ENCODE measurements around the gene LEKR1.
"Not testable (repeated sequence)": the region's sequence is repeated elsewhere in the genome, so short reads cannot be mapped to it uniquely, and the experiment has no call there.

LEKR1 gene

DNA sequence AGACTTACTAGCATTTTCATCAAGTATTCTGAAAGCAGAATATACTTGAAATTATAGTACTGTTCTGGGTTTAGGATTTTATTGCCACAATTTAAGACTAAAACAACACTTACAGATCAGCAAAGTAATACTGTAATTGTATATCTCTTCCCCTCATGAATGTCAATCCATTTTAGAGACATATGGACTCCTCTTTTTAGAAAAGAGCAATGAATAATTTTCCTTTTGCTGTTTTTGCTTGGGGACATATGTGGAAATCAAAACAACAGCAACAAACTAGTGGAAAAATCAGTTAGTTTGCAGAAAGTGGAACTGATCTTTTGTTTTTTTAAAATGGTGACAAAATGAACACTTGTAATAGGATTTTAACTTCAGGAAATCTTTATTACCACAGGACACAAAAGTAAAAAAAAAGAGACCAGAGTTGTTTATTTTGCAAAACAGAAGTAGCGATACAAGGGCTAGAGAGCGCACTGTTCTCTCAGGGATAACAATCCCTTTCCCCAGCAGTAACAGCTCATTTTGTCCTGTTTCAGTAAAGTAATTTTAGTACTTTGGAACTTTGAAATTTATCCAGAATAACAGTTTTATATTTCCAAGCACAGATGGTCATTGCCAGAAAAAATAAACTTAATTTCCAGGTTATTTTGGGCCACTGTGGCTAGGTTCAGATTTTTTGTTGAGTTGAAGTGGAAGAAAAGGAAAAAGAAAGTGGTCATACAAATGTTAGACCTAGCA is 17.1 kb downstream of the LEKR1 start:
- no peak for ATAC-seq
- no peak for DNase-seq
- H3K27me3 Mint-ChIP-seq, result no peaks in the 10 kb centered on the region
- H3K27ac Mint-ChIP-seq, result no peak overlapping the region
- peaks cover 0 to 6% of the 10 kb centered on the region in 2 donors for H3K9me3 Mint-ChIP-seq
- H3K4me1 Mint-ChIP-seq, result no peaks in the 10 kb centered on the region
- no peak overlapping the region for H3K4me3 Mint-ChIP-seq

DNA sequence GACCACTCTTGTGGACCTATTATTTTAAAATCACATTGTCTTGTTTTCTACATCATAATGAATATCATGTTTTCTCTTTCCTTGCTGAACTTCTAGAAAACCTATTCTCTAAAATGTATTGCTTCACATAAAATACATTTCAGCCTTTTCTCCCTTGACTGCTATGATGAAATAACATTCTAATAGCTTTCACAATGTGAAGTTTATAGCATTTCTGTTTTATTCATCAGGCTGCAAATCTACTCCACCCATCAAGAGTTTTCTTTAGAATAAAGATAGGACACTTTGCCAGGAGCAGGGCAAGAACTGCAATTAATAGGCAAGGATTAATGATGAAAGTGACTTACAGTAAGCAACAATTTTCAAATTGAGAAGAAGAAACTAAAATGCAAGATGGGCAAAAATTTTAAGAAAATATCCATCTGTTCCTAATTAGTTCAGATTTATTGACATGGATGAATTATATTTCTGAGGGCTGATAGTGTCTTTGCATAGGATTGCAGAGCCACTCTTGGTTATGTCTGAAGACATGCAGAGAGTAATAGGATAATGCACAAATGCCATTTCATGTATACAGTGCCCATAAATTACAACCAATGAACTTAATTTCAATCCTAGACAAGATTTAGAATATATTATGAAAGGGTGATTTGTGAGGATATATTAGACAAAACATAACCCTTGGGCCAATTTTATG is 21.7 kb downstream of the LEKR1 start:
- no peak for DNase-seq
- Mint-ChIP-seq H3K27ac (no peak overlapping the region), H3K27me3 (no peaks in the 10 kb centered on the region), H3K4me3 (no peak overlapping the region), H3K4me1 (no peaks in the 10 kb centered on the region), H3K9me3 (no peaks in the 10 kb centered on the region)
- ATAC-seq, result no peak

DNA sequence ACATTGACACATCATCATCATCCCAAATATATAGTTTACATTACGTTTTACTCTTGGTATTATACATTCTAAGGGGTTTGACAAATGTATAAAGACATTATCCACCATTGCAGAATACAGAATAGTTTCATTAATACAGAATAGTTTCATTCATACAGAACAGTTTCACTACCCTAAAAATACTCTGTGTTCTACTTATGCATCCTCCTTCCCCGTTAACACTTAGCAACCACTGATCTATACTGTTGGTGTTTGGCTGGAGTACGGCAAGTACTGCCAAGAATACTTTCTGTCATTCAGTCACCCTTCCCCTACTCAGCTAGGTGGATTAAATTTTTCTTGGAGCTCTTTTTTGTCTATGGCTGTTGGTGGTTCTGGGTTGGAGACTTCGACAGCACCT is 33.4 kb downstream of the LEKR1 start:
- DNase-seq, result no peak
- ATAC-seq, result no peak
- peaks cover 0 to 9% of the 10 kb centered on the region in 2 donors for H3K9me3 Mint-ChIP-seq
- no peak overlapping the region for H3K4me3 Mint-ChIP-seq
- H3K27me3 Mint-ChIP-seq, result no peaks in the 10 kb centered on the region
- no peaks in the 10 kb centered on the region for H3K4me1 Mint-ChIP-seq
- H3K27ac Mint-ChIP-seq, result no peak overlapping the region

DNA sequence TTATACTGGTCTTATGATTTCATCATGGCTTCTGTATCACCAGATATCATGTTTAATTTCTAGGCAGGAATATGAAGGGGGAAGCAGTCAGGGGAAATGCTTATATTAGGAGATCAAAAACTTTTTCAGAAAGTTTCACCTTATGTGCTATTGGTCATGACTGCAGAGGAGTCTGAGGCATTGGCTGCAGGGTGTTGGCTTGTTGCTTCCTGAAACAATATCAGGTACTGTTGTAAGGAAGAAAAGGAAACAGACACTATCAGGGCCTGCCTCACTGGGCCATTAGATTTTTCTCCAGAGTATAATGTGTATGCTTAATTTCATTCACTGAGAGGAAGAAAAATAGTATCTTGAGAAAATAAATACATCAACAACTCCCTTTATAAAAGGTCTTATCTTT is 34.7 kb downstream of the LEKR1 start:
- H3K27me3 Mint-ChIP-seq, result no peaks in the 10 kb centered on the region
- H3K4me1 Mint-ChIP-seq, result no peaks in the 10 kb centered on the region
- peaks cover 0 to 9% of the 10 kb centered on the region in 2 donors for H3K9me3 Mint-ChIP-seq
- DNase-seq, result no peak
- ATAC-seq, result no peak
- no peak overlapping the region for H3K27ac Mint-ChIP-seq
- no peak overlapping the region for H3K4me3 Mint-ChIP-seq

DNA sequence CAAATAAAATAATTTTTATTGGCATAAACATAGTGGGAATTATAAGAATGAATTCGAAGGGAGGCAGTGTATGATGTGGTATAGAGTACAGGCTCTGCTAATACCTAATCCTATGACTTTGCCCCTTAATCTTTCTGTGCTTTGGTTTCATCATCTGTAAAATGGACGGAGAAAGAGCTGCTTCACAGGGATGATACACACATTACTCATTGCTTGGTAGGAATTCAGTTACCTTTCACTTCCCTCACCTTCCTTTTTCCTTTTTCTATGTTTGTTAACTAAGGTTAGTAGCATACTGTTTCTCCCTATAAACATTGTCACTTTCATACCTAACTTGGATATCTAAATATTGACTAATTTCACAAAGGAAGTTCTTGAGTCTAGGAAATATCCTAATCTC is 36.2 kb downstream of the LEKR1 start:
- Mint-ChIP-seq H3K4me3 (no peak overlapping the region), H3K27me3 (no peaks in the 10 kb centered on the region), H3K27ac (no peak overlapping the region), H3K4me1 (no peaks in the 10 kb centered on the region), H3K9me3 (peaks cover 0 to 9% of the 10 kb centered on the region in 2 donors)
- DNase-seq (no peak), ATAC-seq (no peak)

DNA sequence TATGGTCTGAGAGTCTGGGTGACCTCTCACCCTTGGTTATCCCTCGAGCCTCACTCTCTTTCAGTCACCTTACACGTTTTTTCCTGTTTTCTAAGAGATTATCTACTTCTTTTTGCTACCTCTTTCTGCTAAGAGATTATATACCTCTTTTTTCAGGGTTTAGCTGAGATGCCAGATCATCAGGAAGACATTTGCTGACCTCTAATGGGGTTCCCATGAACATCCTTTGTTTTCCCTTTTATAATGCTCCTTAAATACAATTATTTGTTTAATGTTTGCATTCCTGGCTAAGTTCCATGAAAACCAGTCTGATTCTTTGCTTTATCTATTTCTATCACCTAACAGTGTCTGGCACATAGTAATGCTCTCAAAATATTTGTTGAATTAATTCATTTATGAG is 39.6 kb downstream of the LEKR1 start:
- ATAC-seq (no peak), DNase-seq (no peak)
- Mint-ChIP-seq H3K9me3 (no peaks in the 10 kb centered on the region), H3K4me1 (no peaks in the 10 kb centered on the region), H3K27ac (no peak overlapping the region), H3K4me3 (no peak overlapping the region), H3K27me3 (no peaks in the 10 kb centered on the region)

DNA sequence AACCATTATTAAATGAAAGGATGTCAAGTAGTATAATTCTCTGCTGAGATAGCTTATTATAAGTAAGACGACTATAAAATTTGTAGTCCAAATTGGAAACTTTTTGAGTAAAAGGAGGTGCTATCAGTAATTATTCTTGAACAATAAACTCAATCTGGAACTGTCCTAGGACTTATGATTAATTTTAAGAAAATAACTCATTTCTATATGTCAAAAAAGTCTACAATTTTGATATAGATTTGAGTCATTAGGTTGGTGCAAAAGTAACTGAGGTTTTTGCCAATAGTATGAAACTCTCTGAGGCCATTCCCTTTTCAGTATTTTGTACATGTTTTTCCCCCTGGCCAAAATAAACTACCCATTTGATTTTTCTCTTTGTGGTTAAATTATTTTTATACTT is 41.0 kb downstream of the LEKR1 start:
- no peak for ATAC-seq
- DNase-seq, result no peak
- Mint-ChIP-seq H3K27me3 (no peaks in the 10 kb centered on the region), H3K27ac (no peak overlapping the region), H3K4me3 (no peak overlapping the region), H3K4me1 (no peaks in the 10 kb centered on the region), H3K9me3 (peaks cover 6 to 8% of the 10 kb centered on the region in 2 donors)

DNA sequence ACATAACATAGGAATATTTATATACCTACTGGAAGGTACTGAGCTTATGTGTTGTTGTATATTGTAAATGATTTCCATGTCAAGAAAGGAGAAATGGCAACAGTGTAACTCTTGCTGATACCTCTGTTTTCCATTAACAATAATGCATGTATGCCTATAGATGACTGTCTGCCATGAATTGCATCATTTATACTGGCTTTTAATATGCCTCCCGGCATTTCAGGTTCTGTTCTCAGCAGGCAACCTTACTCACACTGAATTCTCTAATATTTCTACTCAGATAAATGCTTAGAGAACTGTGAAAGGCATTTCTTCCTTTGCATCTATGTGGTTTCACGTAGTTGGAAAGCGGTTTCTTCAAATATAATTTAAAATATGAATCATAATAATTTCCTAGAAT is 41.8 kb downstream of the LEKR1 start:
- no peak overlapping the region for H3K4me3 Mint-ChIP-seq
- H3K4me1 Mint-ChIP-seq, result no peaks in the 10 kb centered on the region
- no peak for ATAC-seq
- no peak overlapping the region for H3K27ac Mint-ChIP-seq
- peaks cover 11 to 15% of the 10 kb centered on the region in 2 donors for H3K9me3 Mint-ChIP-seq
- no peaks in the 10 kb centered on the region for H3K27me3 Mint-ChIP-seq
- DNase-seq, result no peak

DNA sequence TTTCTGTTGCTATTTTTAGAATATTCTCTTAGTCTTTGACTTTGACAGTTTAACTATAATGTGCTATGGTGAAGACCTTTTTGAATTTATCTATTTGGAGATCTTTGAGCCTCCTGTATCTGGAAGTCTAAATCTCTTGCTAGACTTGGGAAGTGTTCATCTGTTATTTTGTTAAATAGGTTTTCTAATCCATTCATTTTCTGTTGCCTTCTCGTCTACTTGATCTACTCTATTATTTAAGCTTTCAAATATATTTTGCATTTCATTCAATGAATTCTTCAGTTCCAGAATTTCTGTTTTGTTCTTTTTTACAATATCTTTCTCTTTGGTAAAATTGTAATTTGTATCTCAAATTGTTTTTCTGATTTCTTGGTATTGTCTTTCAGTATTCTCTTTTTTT is 47.8 kb downstream of the LEKR1 start:
- peaks cover 43 to 61% of the 10 kb centered on the region in 2 donors for H3K9me3 Mint-ChIP-seq
- ATAC-seq (no peak), DNase-seq (no peak)
- H3K4me3 Mint-ChIP-seq, result no peak overlapping the region
- no peaks in the 10 kb centered on the region for H3K27me3 Mint-ChIP-seq
- no peaks in the 10 kb centered on the region for H3K4me1 Mint-ChIP-seq
- H3K27ac Mint-ChIP-seq, result no peak overlapping the region

DNA sequence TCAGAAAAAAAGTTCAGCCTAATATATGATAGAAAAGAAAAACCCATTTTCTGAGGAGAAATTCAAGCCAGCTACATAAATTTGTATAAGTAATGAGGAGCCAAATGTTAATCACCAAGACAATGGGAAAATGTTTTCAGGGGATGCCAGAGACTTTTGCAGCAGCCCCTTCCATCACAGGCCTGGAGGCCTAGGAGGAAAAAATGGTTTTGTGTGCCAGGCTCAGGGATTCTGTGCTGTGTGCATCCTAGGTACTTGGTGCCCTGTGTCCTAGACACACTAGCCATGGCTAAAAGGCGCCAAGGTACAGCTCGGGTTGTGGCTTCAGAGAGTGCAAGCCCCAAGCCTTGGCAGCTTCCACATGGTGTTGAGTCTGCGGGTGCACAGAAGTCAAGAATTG is 53.3 kb downstream of the LEKR1 start:
- not testable (repeated sequence) for H3K27me3 Mint-ChIP-seq, H3K4me3 Mint-ChIP-seq, ATAC-seq, DNase-seq, H3K27ac Mint-ChIP-seq, H3K4me1 Mint-ChIP-seq
- H3K9me3 Mint-ChIP-seq, result peaks cover 40 to 64% of the 10 kb centered on the region in 2 donors

DNA sequence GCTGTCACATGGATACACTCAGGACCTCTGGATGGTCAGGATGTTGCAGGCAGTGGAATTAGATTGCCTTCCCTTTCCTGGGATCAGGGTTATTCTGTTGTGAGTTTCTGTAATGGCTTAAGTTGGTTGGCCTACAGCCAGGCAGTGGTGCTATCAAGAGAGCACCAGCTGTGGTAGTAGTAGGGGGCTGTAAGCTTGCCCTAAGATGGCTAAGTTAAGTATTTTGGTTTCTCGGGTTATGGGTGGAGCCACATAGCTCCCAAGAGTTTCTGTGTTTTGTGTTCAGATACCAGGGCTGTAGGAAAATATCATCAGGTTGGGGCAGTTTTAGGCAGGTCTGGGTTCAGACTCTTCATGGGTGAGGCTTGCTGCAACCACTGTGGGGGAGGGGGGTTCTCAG is 59.6 kb downstream of the LEKR1 start:
- H3K4me1 Mint-ChIP-seq, result no peaks in the 10 kb centered on the region
- no peak for ATAC-seq
- no peaks in the 10 kb centered on the region for H3K27me3 Mint-ChIP-seq
- DNase-seq, result no peak
- no peak overlapping the region for H3K4me3 Mint-ChIP-seq
- H3K27ac Mint-ChIP-seq, result no peak overlapping the region
- H3K9me3 Mint-ChIP-seq, result peaks cover 30 to 34% of the 10 kb centered on the region in 2 donors

DNA sequence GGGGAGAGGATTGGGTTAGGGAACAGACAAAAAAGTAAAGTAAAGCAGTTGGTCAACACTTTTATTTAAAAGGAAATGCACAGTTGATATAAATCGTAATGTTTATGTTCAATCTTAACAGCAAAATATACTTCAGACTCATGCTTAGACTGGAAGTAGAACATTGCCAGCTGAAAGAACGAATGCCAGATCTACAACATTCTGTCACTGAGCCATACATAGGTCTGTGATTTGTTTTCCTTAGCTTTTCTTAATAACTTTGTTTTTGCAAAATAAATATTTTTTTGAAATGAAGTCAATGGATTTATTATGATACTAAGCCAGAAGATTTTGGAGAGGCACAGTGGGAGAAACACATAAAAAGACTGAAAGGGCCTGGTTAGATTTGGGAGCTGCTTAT is 62.0 kb downstream of the LEKR1 start:
- H3K4me1 Mint-ChIP-seq, result no peaks in the 10 kb centered on the region
- ATAC-seq, result no peak
- no peak for DNase-seq
- H3K27ac Mint-ChIP-seq, result no peak overlapping the region
- no peaks in the 10 kb centered on the region for H3K27me3 Mint-ChIP-seq
- no peak overlapping the region for H3K4me3 Mint-ChIP-seq
- H3K9me3 Mint-ChIP-seq, result peaks cover 24 to 37% of the 10 kb centered on the region in 2 donors

DNA sequence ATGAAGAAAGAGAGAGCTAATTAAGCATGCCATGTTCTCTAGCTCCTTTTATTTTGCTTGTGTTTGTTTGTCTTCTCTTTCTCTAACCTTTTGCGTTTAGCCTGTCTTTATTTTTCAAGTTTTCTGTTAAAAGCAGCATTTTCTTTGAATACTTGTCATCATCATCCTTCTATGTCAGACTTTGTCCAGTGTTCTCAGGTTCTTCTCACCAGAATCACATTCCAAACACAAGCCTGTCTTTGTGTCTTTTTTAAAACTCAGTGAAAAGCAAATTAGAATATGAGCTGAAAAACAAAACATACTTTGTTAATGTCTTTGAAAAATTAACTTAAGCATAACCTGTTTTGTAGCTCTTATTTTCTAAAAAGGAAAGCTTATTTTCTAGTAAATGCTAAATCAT is 62.4 kb downstream of the LEKR1 start:
- Mint-ChIP-seq H3K4me3 (no peak overlapping the region), H3K27ac (no peak overlapping the region), H3K9me3 (peaks cover 20 to 37% of the 10 kb centered on the region in 2 donors), H3K27me3 (no peaks in the 10 kb centered on the region), H3K4me1 (no peaks in the 10 kb centered on the region)
- DNase-seq (no peak), ATAC-seq (no peak)

DNA sequence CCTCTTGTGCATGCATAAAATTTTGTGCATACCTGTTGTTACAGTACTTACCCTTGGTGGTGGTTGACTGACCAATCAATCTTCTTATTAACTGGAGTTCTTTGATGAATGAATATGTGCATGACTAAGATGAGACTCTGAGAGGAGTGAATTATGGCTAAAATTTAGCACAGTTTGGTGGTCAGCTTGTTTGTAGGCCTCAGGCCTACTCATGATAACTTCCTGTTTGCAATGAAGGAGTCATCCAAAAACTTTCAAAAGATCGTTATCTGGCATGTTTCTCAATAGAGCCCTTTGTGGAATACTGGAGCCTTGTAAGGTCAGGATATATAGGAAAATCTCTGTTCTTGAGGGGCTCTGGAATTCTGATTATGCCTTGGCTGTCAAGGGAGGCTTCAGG is 66.5 kb downstream of the LEKR1 start:
- no peaks in the 10 kb centered on the region for H3K27me3 Mint-ChIP-seq
- ATAC-seq (no peak), DNase-seq (no peak)
- H3K4me3 Mint-ChIP-seq, result no peak overlapping the region
- H3K4me1 Mint-ChIP-seq, result no peaks in the 10 kb centered on the region
- peaks cover 8 to 36% of the 10 kb centered on the region in 2 donors for H3K9me3 Mint-ChIP-seq
- no peak overlapping the region for H3K27ac Mint-ChIP-seq

DNA sequence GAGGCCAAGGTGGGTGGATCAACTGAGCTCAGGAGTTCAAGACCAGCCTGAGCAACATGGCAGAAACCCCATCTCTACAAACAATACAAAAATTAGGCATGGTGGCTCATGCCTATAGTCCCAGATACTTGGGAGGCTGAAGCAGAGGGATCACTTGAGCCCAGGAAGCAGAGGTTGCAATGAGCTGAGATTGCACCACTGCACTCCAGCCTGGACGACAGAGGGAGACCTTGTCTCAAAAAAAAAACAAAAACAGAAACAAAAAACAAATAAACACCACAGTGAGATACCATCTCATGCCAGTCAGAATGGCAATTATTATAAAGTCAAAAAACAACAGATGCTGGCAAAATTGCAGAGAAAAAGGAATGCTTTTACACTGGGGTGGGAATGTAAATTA is 69.2 kb downstream of the LEKR1 start:
- not testable (repeated sequence) for H3K27me3 Mint-ChIP-seq, H3K4me3 Mint-ChIP-seq

DNA sequence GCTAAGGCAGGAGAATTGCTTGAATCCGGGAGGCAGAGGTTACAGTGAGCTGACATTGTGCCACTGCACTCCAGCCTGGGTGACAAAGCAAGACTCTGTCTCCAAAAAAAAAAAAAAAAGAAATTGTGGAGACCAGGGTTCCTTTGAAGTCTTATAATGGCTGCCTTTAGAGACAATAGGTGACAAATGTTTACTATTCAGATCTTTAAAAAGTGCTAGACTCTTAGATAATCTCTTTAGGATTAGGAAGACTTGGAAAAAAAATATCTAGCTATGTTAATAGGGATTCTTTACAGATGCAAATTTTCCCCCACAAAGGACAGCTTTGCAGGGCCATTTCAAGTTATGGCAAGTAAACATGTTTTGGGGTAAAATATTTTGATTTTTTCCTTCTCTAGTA is 71.7 kb downstream of the LEKR1 start:
- ATAC-seq, DNase-seq, H3K27ac Mint-ChIP-seq, H3K27me3 Mint-ChIP-seq, H3K4me1 Mint-ChIP-seq, H3K4me3 Mint-ChIP-seq: not testable (repeated sequence)
- peaks cover 8 to 31% of the 10 kb centered on the region in 2 donors for H3K9me3 Mint-ChIP-seq

More for the DNA sequence above, 69.2 kb downstream of the LEKR1 start:
- DNase-seq, ATAC-seq, H3K4me1 Mint-ChIP-seq, H3K27ac Mint-ChIP-seq: not testable (repeated sequence)
- peaks cover 8 to 36% of the 10 kb centered on the region in 2 donors for H3K9me3 Mint-ChIP-seq

Data from stimulated activated naive CD8-positive, alpha-beta T cell treated with anti-CD3 and anti-CD28 coated beads, Interleukin-15, amount 100 ng/mL, for 72 hours (primary cell).